Neuron (in vitro differentiated cells): ENCODE data around the gene ASAP3.
"Not testable (repeated sequence)": the region's sequence is repeated elsewhere in the genome, so short reads cannot be mapped to it uniquely, and the experiment has no call there.

ENCODE experiments used
- H2AFZ ChIP-seq: one replicate; pipeline ENCODE4 v1.6.1; 2013; ENCODE audit warnings: low read depth, mild to moderate bottlenecking, inconsistent platforms, low read length, moderate library complexity
- H3K27me3 ChIP-seq: one replicate; pipeline ENCODE4 v1.6.1; 2013; ENCODE audit warnings: low read length; ENCODE audit not compliant: insufficient read depth
- H3K36me3 ChIP-seq: one replicate; pipeline ENCODE4 v1.6.1; 2013; ENCODE audit warnings: low read length; ENCODE audit not compliant: insufficient read depth
- H3K4me1 ChIP-seq: one replicate; pipeline ENCODE4 v1.6.1; 2013; ENCODE audit warnings: low read length; ENCODE audit not compliant: insufficient read depth
- H3K4me3 ChIP-seq: 2 replicates; pipeline ENCODE4 v1.5.1; 2013; ENCODE audit warnings: mild to moderate bottlenecking, low read length, moderate library complexity
- H3K9me3 ChIP-seq: one replicate; pipeline ENCODE4 v1.6.1; 2013; ENCODE audit warnings: low read length

Gene ASAP3

DNA sequence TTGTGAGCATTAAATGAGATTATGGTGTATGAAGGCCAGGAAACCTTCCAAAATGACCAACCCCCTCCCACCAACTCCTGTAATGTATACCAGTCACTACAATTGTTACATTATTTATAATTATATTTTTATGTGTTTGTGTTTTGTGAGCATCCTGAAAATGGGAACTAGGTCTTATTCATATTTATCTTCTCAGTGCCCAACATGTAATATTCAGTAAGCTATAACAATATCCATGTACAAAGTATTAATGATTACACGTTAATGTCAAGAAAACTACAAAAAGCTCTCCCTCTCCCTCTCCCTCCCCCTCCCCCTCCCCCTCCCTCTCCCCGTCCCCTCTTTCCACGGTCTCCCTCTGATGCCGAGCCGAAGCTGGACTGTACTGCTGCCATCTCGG is 19.0 kb upstream of the ASAP3 start:
- H2AFZ ChIP-seq = no peak overlapping the region
- H3K36me3 ChIP-seq = peaks cover 16% of the 10 kb centered on the region
- H3K27me3 ChIP-seq = no peaks in the 10 kb centered on the region
- no peaks in the 10 kb centered on the region for H3K9me3 ChIP-seq
- H3K4me1 ChIP-seq = peaks cover 10% of the 10 kb centered on the region
- no peak overlapping the region for H3K4me3 ChIP-seq

DNA sequence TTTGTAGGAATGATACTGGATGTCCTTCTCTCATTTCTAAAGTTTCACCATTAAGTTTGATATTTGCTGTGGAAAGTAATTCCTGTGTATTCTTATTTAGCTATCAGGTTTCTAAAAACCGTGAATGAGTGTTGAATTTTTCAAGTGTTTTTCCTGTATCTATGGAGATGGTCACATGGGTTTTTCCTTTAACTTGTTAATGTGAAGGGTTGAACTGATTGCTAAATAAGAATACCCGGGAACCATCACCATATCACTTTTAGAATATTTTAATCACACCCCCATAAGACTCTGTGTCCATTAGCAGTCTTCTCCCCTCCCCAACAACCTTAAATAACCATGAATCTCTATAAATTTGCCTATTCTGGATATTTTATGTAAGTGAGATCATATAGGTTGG is 16.5 kb upstream of the ASAP3 start:
- Histone ChIP-seq H3K4me3 (no peak overlapping the region), H3K36me3 (no peaks in the 10 kb centered on the region), H3K9me3 (no peaks in the 10 kb centered on the region), H3K27me3 (no peaks in the 10 kb centered on the region), H2AFZ (no peak overlapping the region), H3K4me1 (peaks cover 10% of the 10 kb centered on the region)

DNA sequence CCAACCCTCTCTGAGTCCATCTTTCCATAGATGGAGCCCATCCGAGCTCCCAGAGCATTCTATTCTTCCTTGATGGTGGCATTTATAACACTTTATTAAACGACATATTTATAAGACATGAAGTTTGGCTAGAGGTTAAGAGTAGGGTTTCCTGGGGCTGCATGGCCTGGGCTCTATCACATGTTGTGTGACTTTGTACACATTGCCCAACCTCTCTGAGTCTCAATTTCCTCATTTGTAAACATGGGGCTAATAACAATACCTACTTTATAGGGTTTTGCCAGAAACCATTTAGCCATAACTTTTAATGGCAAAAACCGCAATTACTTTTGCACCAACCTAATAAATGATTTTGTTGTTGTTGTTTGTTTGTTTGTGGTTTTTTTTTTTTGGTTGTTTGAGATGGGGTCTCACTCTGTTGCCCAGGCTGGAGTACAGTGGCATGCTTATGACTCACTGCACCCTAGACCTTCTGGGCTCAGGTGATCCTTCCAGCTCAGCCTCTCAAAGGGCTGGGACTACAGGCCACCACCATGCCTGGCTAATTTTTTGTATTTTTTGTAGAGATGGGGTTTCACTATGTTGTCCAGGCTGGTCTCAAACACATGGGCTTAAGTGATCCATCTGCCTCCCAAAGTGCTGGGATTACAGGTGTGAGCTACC is 13.9 kb upstream of the ASAP3 start:
- H3K9me3 ChIP-seq = no peaks in the 10 kb centered on the region
- no peak overlapping the region for H2AFZ ChIP-seq
- H3K36me3 ChIP-seq = no peaks in the 10 kb centered on the region
- H3K27me3 ChIP-seq = no peaks in the 10 kb centered on the region
- peaks cover 4% of the 10 kb centered on the region for H3K4me1 ChIP-seq
- no peak overlapping the region for H3K4me3 ChIP-seq

DNA sequence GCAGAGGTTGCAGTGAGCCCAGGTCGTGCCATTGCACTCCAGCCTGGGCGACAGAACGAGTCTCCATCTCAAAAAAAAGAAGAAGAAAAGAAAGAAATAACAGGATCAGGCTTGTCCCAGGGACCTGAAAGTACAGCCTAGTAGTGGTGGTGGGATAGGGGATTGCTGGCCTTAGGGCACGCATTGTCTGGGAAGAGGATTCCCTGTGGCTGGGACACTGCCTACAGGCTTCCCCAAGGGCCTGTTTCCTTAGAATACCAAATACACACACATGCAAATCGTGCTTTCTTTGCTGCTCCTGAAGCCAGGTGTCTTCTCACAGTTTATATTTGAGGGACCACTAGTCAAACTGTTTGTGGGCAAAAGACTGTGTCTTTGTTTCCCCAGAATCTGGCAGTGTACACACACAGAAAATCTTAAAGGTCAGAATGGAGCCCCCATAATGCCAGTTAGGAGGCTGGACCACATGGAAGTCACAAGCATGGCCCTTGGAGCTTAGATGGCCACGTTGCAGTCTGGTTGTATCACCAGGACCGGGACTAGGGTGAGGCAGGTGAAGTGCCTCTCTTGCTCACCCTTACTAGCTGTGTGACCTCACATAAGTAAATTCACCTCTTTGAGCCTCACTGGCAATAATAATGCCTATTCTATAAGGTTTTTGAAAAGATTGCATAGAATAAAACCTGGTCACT is 12.7 kb upstream of the ASAP3 start:
- Histone ChIP-seq H3K4me3 (no peak overlapping the region), H3K27me3 (no peaks in the 10 kb centered on the region), H3K9me3 (no peaks in the 10 kb centered on the region), H2AFZ (no peak overlapping the region), H3K4me1 (peaks cover 4% of the 10 kb centered on the region), H3K36me3 (no peaks in the 10 kb centered on the region)

DNA sequence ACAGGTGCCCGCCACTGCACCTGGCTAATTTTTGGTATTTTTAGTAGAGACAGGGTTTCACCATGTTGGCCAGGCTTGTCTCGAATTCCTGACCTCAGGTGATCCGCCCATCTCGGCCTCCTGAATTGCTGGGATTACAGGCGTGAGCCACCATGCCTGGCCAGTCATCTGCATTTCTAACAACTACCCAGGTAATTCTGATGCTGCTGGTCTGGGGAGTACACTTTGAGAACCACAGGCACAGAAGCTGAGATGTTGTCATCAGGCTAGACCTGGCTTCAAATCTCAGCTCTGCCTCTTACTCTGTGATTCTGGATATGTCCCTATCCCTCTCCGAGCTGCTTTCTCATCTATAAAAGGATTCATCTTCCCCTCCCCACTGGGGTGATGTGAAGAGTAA is 10.9 kb upstream of the ASAP3 start:
- H2AFZ ChIP-seq, H3K4me3 ChIP-seq, H3K4me1 ChIP-seq, H3K9me3 ChIP-seq, H3K27me3 ChIP-seq, H3K36me3 ChIP-seq: not testable (repeated sequence)

DNA sequence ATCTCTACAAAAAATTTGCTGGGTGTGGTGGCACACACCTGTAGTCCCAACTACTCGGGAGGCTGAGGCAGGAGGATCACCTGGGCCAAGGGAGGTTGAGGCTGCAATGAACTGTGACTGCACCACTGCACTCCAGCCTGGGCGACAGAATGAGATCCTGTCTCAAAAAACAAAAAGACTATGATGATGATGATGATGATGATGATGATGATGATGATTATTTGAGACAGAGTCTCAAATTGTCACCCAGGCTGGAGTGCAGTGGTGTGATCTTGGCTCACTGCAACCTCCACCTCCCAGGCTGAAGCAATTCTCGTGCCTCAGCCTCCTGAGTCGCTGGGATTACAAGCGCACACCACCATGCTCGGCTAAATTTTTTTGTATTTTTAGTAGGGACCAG is 8.8 kb upstream of the ASAP3 start:
- H3K9me3 ChIP-seq, H2AFZ ChIP-seq, H3K36me3 ChIP-seq, H3K27me3 ChIP-seq, H3K4me3 ChIP-seq: not testable (repeated sequence)
- H3K4me1 ChIP-seq = peaks cover 12% of the 10 kb centered on the region

DNA sequence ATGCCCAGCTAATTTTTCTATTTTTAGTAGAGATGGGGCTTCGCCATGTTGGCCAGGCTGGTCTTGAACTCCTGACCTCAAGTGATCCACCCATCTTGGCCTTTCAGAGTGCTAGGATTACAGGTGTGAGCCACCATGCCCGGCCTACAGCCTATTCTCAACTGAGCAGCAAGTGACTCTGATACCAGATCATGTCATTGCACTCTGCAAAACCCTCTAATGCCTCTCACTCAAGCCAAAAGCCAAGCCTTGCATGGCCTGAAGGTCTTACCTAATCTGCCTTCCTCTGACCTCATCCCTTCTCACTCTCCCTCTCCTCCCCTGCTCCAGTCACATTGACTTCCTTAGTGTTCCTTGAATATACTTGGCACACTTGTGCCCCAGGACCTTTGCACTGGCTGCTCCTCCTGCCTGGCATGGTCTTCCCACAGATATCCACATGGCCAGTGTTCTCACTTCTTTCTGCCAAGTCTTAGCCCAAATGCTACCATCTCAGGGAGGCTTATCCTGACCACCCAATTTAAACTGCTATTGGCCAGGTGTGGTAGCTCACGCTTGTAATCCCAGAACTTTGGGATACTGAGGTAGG is 8.2 kb upstream of the ASAP3 start:
- Histone ChIP-seq H3K9me3 (no peaks in the 10 kb centered on the region), H3K4me3 (no peak overlapping the region), H3K27me3 (no peaks in the 10 kb centered on the region), H3K36me3 (no peaks in the 10 kb centered on the region), H3K4me1 (peaks cover 12% of the 10 kb centered on the region), H2AFZ (no peak overlapping the region)

DNA sequence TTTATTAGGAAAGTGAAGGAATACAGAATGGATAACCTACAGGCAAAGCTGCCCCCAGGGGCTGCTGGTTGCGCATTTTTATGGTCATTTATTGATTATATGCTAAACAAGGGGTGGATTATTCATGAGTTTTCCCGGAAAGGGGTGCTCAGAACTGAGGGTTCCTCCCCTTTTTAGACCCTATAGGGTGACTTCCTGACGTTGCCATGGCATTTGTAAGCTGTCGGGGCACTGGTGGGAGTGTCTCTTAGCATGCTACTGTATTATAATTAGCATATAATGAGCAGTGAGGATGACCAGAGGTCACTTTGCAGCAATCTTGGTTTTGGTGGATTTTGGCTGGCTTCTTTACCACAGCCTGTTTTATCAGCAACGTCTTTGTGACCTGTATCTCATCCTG is 5.9 kb upstream of the ASAP3 start:
- Histone ChIP-seq H3K4me1 (peaks cover 12% of the 10 kb centered on the region), H2AFZ (peak overlapping the region; percentile 44), H3K36me3 (no peaks in the 10 kb centered on the region), H3K9me3 (no peaks in the 10 kb centered on the region), H3K27me3 (no peaks in the 10 kb centered on the region), H3K4me3 (no peak overlapping the region)

DNA sequence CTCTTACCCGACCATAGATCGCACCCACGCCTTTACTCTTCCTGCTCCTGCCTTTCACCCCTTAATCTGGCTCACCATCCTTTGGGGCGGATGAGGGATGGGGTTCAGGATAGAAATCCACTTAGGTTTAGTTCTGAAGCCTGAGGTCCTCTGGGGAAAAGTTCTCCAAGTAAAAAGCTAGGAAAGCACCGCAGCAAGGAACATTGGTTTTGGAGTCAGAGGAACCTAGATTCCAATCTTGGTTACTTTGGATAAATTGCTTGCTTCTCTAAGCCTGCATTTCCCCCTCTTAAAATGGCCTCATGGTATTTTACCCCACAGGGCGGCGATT is 988 bp upstream of the ASAP3 start:
- Histone ChIP-seq H2AFZ (no peak overlapping the region), H3K36me3 (no peaks in the 10 kb centered on the region), H3K4me3 (peak overlapping the region; percentile 85), H3K4me1 (peaks cover 31% of the 10 kb centered on the region), H3K27me3 (no peaks in the 10 kb centered on the region), H3K9me3 (no peaks in the 10 kb centered on the region)

DNA sequence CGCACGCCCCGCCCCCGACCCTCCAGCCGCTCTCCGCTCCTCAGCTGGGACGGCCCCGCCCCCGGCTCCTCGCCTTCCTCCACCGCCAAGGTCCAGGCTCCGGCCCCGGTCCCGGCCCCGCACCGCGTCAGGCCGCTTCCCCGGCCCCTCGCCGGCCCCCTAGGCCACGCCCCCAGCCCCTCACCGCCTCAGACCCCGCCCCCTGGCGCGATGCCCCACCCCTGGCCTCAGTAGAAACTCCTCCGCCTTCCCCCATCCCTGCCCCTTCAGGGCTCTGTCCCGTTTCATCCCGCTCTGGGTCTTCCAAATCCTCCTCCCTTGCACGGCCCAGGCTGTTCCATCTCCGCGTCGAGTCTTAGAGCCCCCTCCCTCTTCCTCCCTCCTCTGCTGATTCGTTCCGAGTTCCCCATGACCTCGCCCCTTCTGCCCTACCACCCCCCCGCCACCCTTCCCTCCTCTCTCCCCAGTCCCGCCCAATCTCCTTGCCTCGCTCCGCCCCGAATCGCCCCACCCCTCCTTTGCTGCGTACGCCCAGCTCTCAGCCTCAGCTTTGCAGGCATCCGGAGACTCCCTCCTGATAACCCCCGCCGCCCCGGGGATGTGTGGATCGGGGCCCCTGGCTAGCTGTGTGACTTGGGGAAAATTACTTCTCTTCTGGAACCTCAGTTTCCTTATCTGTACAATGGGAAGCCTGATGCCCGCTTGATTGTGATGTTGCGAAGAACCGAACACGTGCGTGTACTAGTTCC is 448 bp upstream of the ASAP3 start:
- H3K9me3 ChIP-seq = no peaks in the 10 kb centered on the region
- no peaks in the 10 kb centered on the region for H3K27me3 ChIP-seq

DNA sequence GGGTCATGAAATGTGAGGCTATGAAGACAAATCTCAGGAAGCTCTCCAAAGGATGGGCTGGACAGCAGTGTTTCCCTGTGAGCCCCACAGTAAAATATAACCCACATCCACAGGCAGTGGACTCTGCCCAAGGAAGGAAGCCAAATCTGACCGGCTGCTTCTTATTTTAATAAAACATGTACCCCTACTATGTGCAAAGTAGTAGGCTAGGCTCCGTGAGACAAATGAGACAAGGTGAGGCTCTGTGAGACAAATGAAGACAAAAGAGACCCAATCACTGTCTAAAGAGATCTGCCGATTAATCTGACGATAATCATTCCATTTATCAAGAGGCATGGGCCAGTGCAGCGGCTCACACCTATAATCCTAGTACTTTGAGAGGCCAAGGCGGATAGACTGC is 2.1 kb downstream of the ASAP3 start:
- H2AFZ ChIP-seq = no peak overlapping the region
- no peaks in the 10 kb centered on the region for H3K27me3 ChIP-seq
- H3K4me3 ChIP-seq = no peak overlapping the region
- H3K9me3 ChIP-seq = no peaks in the 10 kb centered on the region
- peaks cover 11% of the 10 kb centered on the region for H3K36me3 ChIP-seq
- peaks cover 33% of the 10 kb centered on the region for H3K4me1 ChIP-seq

More for the DNA sequence above, 448 bp upstream of the ASAP3 start:
- Histone ChIP-seq H2AFZ (no peak overlapping the region), H3K4me1 (peaks cover 27% of the 10 kb centered on the region), H3K36me3 (no peaks in the 10 kb centered on the region), H3K4me3 (peak overlapping the region; percentile 85)

DNA sequence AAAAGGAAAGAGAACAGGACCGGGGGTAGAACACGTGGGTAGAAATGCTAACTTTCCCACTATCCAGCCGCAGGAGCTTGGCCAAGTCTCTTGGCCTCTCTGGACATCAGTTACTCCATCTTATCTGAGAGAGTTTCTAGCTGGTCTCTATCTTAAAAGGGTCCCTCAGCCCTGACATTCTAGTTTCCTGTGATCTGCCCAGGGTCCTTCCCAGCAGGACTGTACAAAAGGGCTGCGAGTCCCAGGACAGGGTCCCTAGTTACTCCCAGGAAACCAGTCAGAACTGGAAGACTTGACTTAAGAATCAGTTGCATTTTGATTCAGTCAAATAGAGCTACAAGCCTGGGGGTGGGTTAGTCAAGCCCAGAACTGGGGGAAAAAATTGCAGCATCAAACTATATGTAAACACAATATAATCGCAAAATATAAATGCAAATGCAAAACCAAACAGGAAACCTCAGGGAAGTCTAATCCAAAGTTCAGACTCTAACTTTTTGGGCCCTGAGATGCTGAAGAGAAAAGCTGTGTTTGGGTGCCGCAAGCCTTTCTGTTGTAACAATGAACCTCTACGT is 2.9 kb downstream of the ASAP3 start:
- peaks cover 33% of the 10 kb centered on the region for H3K4me1 ChIP-seq
- H2AFZ ChIP-seq = no peak overlapping the region
- no peaks in the 10 kb centered on the region for H3K9me3 ChIP-seq
- H3K27me3 ChIP-seq = no peaks in the 10 kb centered on the region
- H3K4me3 ChIP-seq = no peak overlapping the region
- H3K36me3 ChIP-seq = peaks cover 11% of the 10 kb centered on the region
